Trophoblast cell (in vitro differentiated cells and primary cell): ENCODE data around the gene PDPK1.
A peak's percentile ranks its signal among the peaks of the same experiment; 100 is the strongest.
"Not testable (repeated sequence)": the region's sequence is repeated elsewhere in the genome, so short reads cannot be mapped to it uniquely, and the experiment has no call there.

Source experiments
- DNase-seq, 2 donors: peaks; one replicate each; pipeline ENCODE4 v3.0.0-alpha.2; 2016
- H2AFZ ChIP-seq: 2 replicates; pipeline ENCODE4 v1.6.1; 2013; ENCODE audit warnings: low read length, moderate library complexity, mild to moderate bottlenecking; ENCODE audit not compliant: insufficient read depth, poor library complexity
- H2AK5ac ChIP-seq: 2 replicates; pipeline ENCODE4 v1.6.1; 2013; ENCODE audit warnings: mild to moderate bottlenecking, low read length
- H2BK120ac ChIP-seq: 2 replicates; pipeline ENCODE4 v1.6.1; 2013; ENCODE audit warnings: low read length, mild to moderate bottlenecking, moderate library complexity; ENCODE audit not compliant: insufficient read depth, poor library complexity
- H2BK12ac ChIP-seq: 2 replicates; pipeline ENCODE4 v1.6.1; 2013; ENCODE audit warnings: mild to moderate bottlenecking, low read length, moderate library complexity
- H2BK5ac ChIP-seq: 2 replicates; pipeline ENCODE4 v1.6.1; 2013; ENCODE audit warnings: low read length, low read depth, moderate library complexity, mild to moderate bottlenecking; ENCODE audit not compliant: poor library complexity
- H3K14ac ChIP-seq: 2 replicates; pipeline ENCODE4 v1.6.1; 2013; ENCODE audit warnings: mild to moderate bottlenecking, low read length
- H3K18ac ChIP-seq: 2 replicates; pipeline ENCODE4 v1.6.1; 2013; ENCODE audit warnings: mild to moderate bottlenecking, low read length
- H3K23ac ChIP-seq: 2 replicates; pipeline ENCODE4 v1.6.1; 2013; ENCODE audit warnings: low read length
- H3K27ac ChIP-seq: 2 replicates; pipeline ENCODE4 v1.5.1; 2013; ENCODE audit warnings: low read depth, mild to moderate bottlenecking, inconsistent platforms, low read length, moderate library complexity
- H3K27me3 ChIP-seq: 2 replicates; pipeline ENCODE4 v1.6.1; 2013; ENCODE audit warnings: inconsistent platforms, mild to moderate bottlenecking, low read length, moderate library complexity; ENCODE audit not compliant: insufficient read depth
- H3K36me3 ChIP-seq, 2 experiments: 1 replicate in 1 of 2; 2 replicates in 1 of 2; pipeline ENCODE4 v1.6.1; 2013; ENCODE audit warnings: low read length in 2 of 2, mild to moderate bottlenecking in 2 of 2, moderate library complexity in 1 of 2; ENCODE audit not compliant: insufficient read depth in 2 of 2, control insufficient read depth in 1 of 2
- H3K4ac ChIP-seq: 2 replicates; pipeline ENCODE4 v1.6.1; 2013; ENCODE audit warnings: low read depth, mild to moderate bottlenecking, low read length, moderate library complexity
- H3K4me1 ChIP-seq, 2 experiments: 1 replicate in 1 of 2; 2 replicates in 1 of 2; pipeline ENCODE4 v1.6.1; 2013; ENCODE audit warnings: low read length in 2 of 2, mild to moderate bottlenecking in 2 of 2, moderate library complexity in 1 of 2; ENCODE audit not compliant: insufficient read depth in 2 of 2, control insufficient read depth in 1 of 2
- H3K4me2 ChIP-seq: 2 replicates; pipeline ENCODE4 v1.6.1; 2013; ENCODE audit warnings: inconsistent platforms, mild to moderate bottlenecking, low read length, moderate library complexity
- H3K4me3 ChIP-seq: 2 replicates; pipeline ENCODE4 v1.5.1; 2013; ENCODE audit warnings: mild to moderate bottlenecking, low read depth, low read length, inconsistent platforms
- H3K79me1 ChIP-seq: one replicate; pipeline ENCODE4 v1.6.1; 2013; ENCODE audit warnings: low read length
- H3K79me2 ChIP-seq: 2 replicates; pipeline ENCODE4 v1.6.1; 2013; ENCODE audit warnings: low read length, mild to moderate bottlenecking; ENCODE audit not compliant: control insufficient read depth, insufficient read depth, poor library complexity
- H3K9ac ChIP-seq: 2 replicates; pipeline ENCODE4 v1.6.1; 2013; ENCODE audit warnings: mild to moderate bottlenecking, low read length
- H3K9me3 ChIP-seq: 2 replicates; pipeline ENCODE4 v1.6.1; 2013; ENCODE audit warnings: low read depth, mild to moderate bottlenecking, control low read depth, inconsistent platforms, low read length; ENCODE audit not compliant: insufficient read depth
- H4K12ac ChIP-seq: 2 replicates; pipeline ENCODE4 v1.6.1; 2013; ENCODE audit warnings: low read depth, mild to moderate bottlenecking, low read length, moderate library complexity
- H4K8ac ChIP-seq: 2 replicates; pipeline ENCODE4 v1.6.1; 2013; ENCODE audit warnings: low read depth, mild to moderate bottlenecking, low read length, moderate library complexity
- H4K91ac ChIP-seq: one replicate; pipeline ENCODE4 v1.6.1; 2013; ENCODE audit warnings: low read depth, mild to moderate bottlenecking, low read length, moderate library complexity
- WGBS: extraction: QIAGEN DNeasy Blood & Tissue Kit; methylation state at CpG from one replicate; pipeline ENCODE4 v1.1.7; 2013; ENCODE audit warnings: missing lambda C conversion rate; ENCODE audit not compliant: insufficient read length, insufficient coverage; ENCODE audit errors: extremely low coverage; 5-methylcytosine and 5-hydroxymethylcytosine counted together

PDPK1 gene

GRCh38 chr16:2603165-2604015 lies 65.6 kb downstream of the PDPK1 start:
- no CpG with 5 or more reads among the region's 58 CpGs for WGBS
- H3K4me2 ChIP-seq, result peak overlapping the region; percentile 70
- peak overlapping the region; percentile 49 for H2AK5ac ChIP-seq
- H2AFZ ChIP-seq, result peak overlapping the region; percentile 71
- H3K18ac ChIP-seq, result peak overlapping the region; percentile 5
- H2BK5ac ChIP-seq, result peak overlapping the region; percentile 52
- peak overlapping the region; percentile 65 for H4K91ac ChIP-seq
- H3K9ac ChIP-seq, result peak overlapping the region; percentile 95
- peaks cover 9% of the 10 kb centered on the region for H3K79me2 ChIP-seq
- peak overlapping the region; percentile 46 for H3K14ac ChIP-seq
- peak overlapping the region; percentile 95 for H3K4me3 ChIP-seq
- H3K9me3 ChIP-seq, result no peaks in the 10 kb centered on the region
- H2BK120ac ChIP-seq, result peak overlapping the region; percentile 79
- H3K79me1 ChIP-seq, result peaks cover 5% of the 10 kb centered on the region
- no peaks in the 10 kb centered on the region for H3K27me3 ChIP-seq
- peaks cover 11 to 12% of the 10 kb centered on the region in 2 experiments for H3K36me3 ChIP-seq
- H3K27ac ChIP-seq, result peak overlapping the region; percentile 62
- no peak overlapping the region for H2BK12ac ChIP-seq
- H3K4ac ChIP-seq, result peak overlapping the region; percentile 88
- H4K12ac ChIP-seq, result peak overlapping the region; percentile 95
- no peak overlapping the region for H3K23ac ChIP-seq
- H4K8ac ChIP-seq, result peak overlapping the region; percentile 95
- DNase-seq, result peak; percentile 93 to 98
- H3K4me1 ChIP-seq, result peaks cover 0 to 2% of the 10 kb centered on the region in 2 experiments

GRCh38 chr16:2604016-2604369 lies 66.2 kb downstream of the PDPK1 start:
- Histone ChIP-seq H3K4me2 (peak overlapping the region; percentile 56), H3K4me3 (peak overlapping the region; percentile 95), H4K12ac (peak overlapping the region; percentile 95), H3K9ac (peak overlapping the region; percentile 95), H3K14ac (peak overlapping the region; percentile 46), H4K8ac (peak overlapping the region; percentile 95), H4K91ac (peak overlapping the region; percentile 65), H2AFZ (peak overlapping the region; percentile 71), H2BK5ac (peak overlapping the region; percentile 52)
- H3K18ac ChIP-seq, H3K79me2 ChIP-seq, H3K9me3 ChIP-seq, H3K27me3 ChIP-seq, H2AK5ac ChIP-seq, H2BK12ac ChIP-seq, H3K27ac ChIP-seq, H3K4me1 ChIP-seq, H3K36me3 ChIP-seq, H3K4ac ChIP-seq, H3K79me1 ChIP-seq, H3K23ac ChIP-seq, H2BK120ac ChIP-seq: not testable (repeated sequence)
- peak in 1 of 2 donors; percentile 21 for DNase-seq
- WGBS, result no CpG with 5 or more reads among the region's 12 CpGs

- not testable (repeated sequence) for H3K4me2 ChIP-seq, H3K4me1 ChIP-seq, H3K79me2 ChIP-seq, H2BK12ac ChIP-seq, H4K8ac ChIP-seq, H4K91ac ChIP-seq, H2BK5ac ChIP-seq, H3K9me3 ChIP-seq, H3K14ac ChIP-seq, H3K4me3 ChIP-seq, H2AK5ac ChIP-seq, H2BK120ac ChIP-seq, H3K23ac ChIP-seq, H3K9ac ChIP-seq, H4K12ac ChIP-seq, H3K4ac ChIP-seq, H3K27ac ChIP-seq, H2AFZ ChIP-seq, DNase-seq, H3K18ac ChIP-seq, H3K27me3 ChIP-seq, H3K79me1 ChIP-seq
- H3K36me3 ChIP-seq, result peaks cover 23 to 24% of the 10 kb centered on the region in 2 experiments
- WGBS, result no CpG with 5 or more reads among the region's 8 CpGs
Observed at GRCh38 chr16:2606820-2607219, 69.0 kb downstream of the PDPK1 start.

- peaks cover 22 to 27% of the 10 kb centered on the region in 2 experiments for H3K36me3 ChIP-seq
- not testable (repeated sequence) for H3K4ac ChIP-seq, H3K18ac ChIP-seq, H3K9me3 ChIP-seq, H3K79me2 ChIP-seq, H3K4me1 ChIP-seq, H2BK12ac ChIP-seq, H4K12ac ChIP-seq, DNase-seq, H4K8ac ChIP-seq, H3K4me3 ChIP-seq, H3K14ac ChIP-seq, H3K9ac ChIP-seq, H2BK120ac ChIP-seq, H2AK5ac ChIP-seq, H4K91ac ChIP-seq, H3K27me3 ChIP-seq, H3K4me2 ChIP-seq, H3K79me1 ChIP-seq, H3K27ac ChIP-seq, H3K23ac ChIP-seq, H2AFZ ChIP-seq, H2BK5ac ChIP-seq
- no CpG with 5 or more reads among the region's 11 CpGs for WGBS
Observed at GRCh38 chr16:2609345-2609744, 71.5 kb downstream of the PDPK1 start.
